GM12878 (cell line): Measurements from ENCODE around the gene SHISA7. TPM values are rescaled to one million over a fixed set of nuclear protein-coding genes. Genes with fewer than 3 reads are reported as not detected.

Source experiments
- ATF7 ChIP-seq: fragments of 450-650 bp; IDR thresholded peaks from 2 replicates; pipeline ENCODE4 v1.6.1; 2016; ENCODE audit warnings: low read depth, mild to moderate bottlenecking
- BACH1 ChIP-seq: fragments of 450-650 bp; IDR thresholded peaks from 2 replicates; pipeline ENCODE4 v1.6.1; 2017; ENCODE audit warnings: mild to moderate bottlenecking, borderline replicate concordance
- BHLHE40 ChIP-seq, 2 experiments: fragments of 450-650 bp in 1 of 2; IDR thresholded peaks; 2 replicates each; pipeline ENCODE4 v1.6.1; 2011 to 2017; ENCODE audit warnings: low read depth in 2 of 2, borderline replicate concordance in 1 of 2, improper control_type of control experiment in 1 of 2, low read length in 1 of 2, mild to moderate bottlenecking in 1 of 2
- BMI1 ChIP-seq: fragments of 450-650 bp; IDR thresholded peaks from 2 replicates; pipeline ENCODE4 v1.6.1; 2016; ENCODE audit warnings: mild to moderate bottlenecking, moderate library complexity, borderline replicate concordance
- E4F1 ChIP-seq: fragments of 450-650 bp; IDR thresholded peaks from 2 replicates; pipeline ENCODE4 v1.6.1; 2018; ENCODE audit warnings: borderline replicate concordance, mild to moderate bottlenecking; ENCODE audit not compliant: partially characterized antibody
- EED ChIP-seq: sonication (generic); IDR thresholded peaks from 2 replicates; pipeline ENCODE4 v1.6.1; 2016; ENCODE audit warnings: antibody characterized with exemption, low read depth
- ETV6 ChIP-seq, 2 experiments: fragments of 450-650 bp in 1 of 2; IDR thresholded peaks in 1 of 2; conservative IDR thresholded peaks in 1 of 2; 2 replicates each; pipeline ENCODE4 v1.6.1; 2014; ENCODE audit warnings: antibody characterized with exemption in 1 of 2, borderline replicate concordance in 1 of 2, low read depth in 1 of 2, mild to moderate bottlenecking in 1 of 2, moderate library complexity in 1 of 2
- GATAD2B ChIP-seq: fragments of 450-650 bp; conservative IDR thresholded peaks from 2 replicates; pipeline ENCODE4 v1.6.1; 2017; ENCODE audit warnings: low read depth, mild to moderate bottlenecking, moderate library complexity
- PBX3 ChIP-seq: IDR thresholded peaks from 2 replicates; pipeline ENCODE4 v1.6.1; 2011; ENCODE audit warnings: mild to moderate bottlenecking, low read depth, low read length, moderate library complexity; ENCODE audit not compliant: insufficient replicate concordance
- POU2F2 ChIP-seq: IDR thresholded peaks from 3 replicates; pipeline ENCODE4 v1.6.1; 2011; ENCODE audit warnings: low read depth, mild to moderate bottlenecking, low read length, borderline replicate concordance
- REST ChIP-seq: IDR thresholded peaks from 2 replicates; pipeline ENCODE4 v1.6.1; 2012; ENCODE audit warnings: mild to moderate bottlenecking, low read depth, low read length
- SMARCA5 ChIP-seq: fragments of 450-650 bp; IDR thresholded peaks from 2 replicates; pipeline ENCODE4 v1.6.1; 2017; ENCODE audit warnings: mild to moderate bottlenecking
- SP1 ChIP-seq: IDR thresholded peaks from one replicate; pipeline ENCODE4 v1.6.1; 2011; ENCODE audit warnings: low read depth, low read length
- TCF3 ChIP-seq: IDR thresholded peaks from 2 replicates; pipeline ENCODE4 v1.6.1; 2012; ENCODE audit warnings: low read depth, mild to moderate bottlenecking, low read length, borderline replicate concordance; ENCODE audit not compliant: insufficient read depth
- TCF7 ChIP-seq: IDR thresholded peaks from 2 replicates; pipeline ENCODE4 v1.6.1; 2014; ENCODE audit warnings: antibody characterized with exemption, borderline replicate concordance
- WRNIP1 ChIP-seq: IDR thresholded peaks from 2 replicates; pipeline ENCODE4 v1.6.1; 2011; ENCODE audit warnings: low read depth, low read length, improper control_type of control experiment, borderline replicate concordance
- ZNF207 ChIP-seq: fragments of 450-650 bp; IDR thresholded peaks from 2 replicates; pipeline ENCODE4 v1.6.1; 2014; ENCODE audit warnings: antibody characterized with exemption, mild to moderate bottlenecking, borderline replicate concordance
- polyA plus RNA-seq, 11 experiments: library from polyadenylated mRNA; depleted of rRNA in 4 of 11; unstranded in 6 of 11; stranded (reverse) in 5 of 11; fragments of >200 nt; fragmentation: Nextera tagmentation in 4 of 11; fragmentation: Illumina TruSeq in 1 of 11; extraction: Ambion mirVana in 4 of 11; extraction: Trizol in 1 of 11; gene quantifications; 1 replicate in 1 of 11; 2 replicates in 10 of 11; pipeline versions ENCODE4 v1.2.1 to v1.2.3, GENCODE V29; 2011 to 2016; ENCODE audit warnings: inconsistent platforms in 2 of 11, missing spikeins in 2 of 11, low read depth in 1 of 11
- total RNA-seq, 4 experiments: library from RNA; depleted of rRNA in 3 of 4; stranded (reverse); fragments of >200 nt in 3 of 4; fragmentation: Illumina TruSeq in 1 of 4; extraction: Trizol in 1 of 4; gene quantifications; 2 replicates each; pipeline versions ENCODE4 v1.2.1 to v1.2.3, GENCODE V29; 2013 to 2021
- TF ChIP-seq, protein P1 (sequence below): fragments of 150-350 bp; IDR thresholded peaks from 2 replicates; pipeline ENCODE4 v1.6.1; 2014; ENCODE audit warnings: mild to moderate bottlenecking, low read depth, low read length

The SHISA7 gene
- total and polyA plus RNA-seq, 10 of the 15 experiments (the other 5 are each of a cell fraction or from before 2014, with no cell fraction given), result 0.03 TPM; not detected in 9

- TF ChIP-seq GATAD2B (peak; percentile 54; the same call in 1 of the 2 replicates), TCF3 (peak; percentile 93; the same call in 1 of the 2 replicates), BHLHE40 (IDR thresholded peaks at IDR 0.05; ENCODE audit: borderline replicate concordance in 1 of 2, low read depth in 2 of 2, low read length in 1 of 2) (peak; percentile 20 to 49; a peak in 1 of 4 replicates), REST (peak; percentile 56; the same call in 1 of the 2 replicates), BACH1 (peak; percentile 85), SP1 (peak; percentile 51), ATF7 (no peak), SMARCA5 (peak; percentile 81), ETV6 (conservative IDR thresholded peaks at IDR 0.05 in 1 of 2, IDR thresholded peaks at IDR 0.05 in 1 of 2; ENCODE audit: borderline replicate concordance in 1 of 2, low read depth in 1 of 2) (no peak; a peak in 1 of 4 replicates), POU2F2 (peak; percentile 97), BMI1 (no peak), TCF7 (no peak), E4F1 (no peak), ZNF207 (0 out of 2 replicates have a peak, but pooled peaks have one; percentile 74), PBX3 (no peak), WRNIP1 (peak; percentile 90; the same call in 1 of the 2 replicates), EED (no peak)
- TF ChIP-seq, protein P1, sequence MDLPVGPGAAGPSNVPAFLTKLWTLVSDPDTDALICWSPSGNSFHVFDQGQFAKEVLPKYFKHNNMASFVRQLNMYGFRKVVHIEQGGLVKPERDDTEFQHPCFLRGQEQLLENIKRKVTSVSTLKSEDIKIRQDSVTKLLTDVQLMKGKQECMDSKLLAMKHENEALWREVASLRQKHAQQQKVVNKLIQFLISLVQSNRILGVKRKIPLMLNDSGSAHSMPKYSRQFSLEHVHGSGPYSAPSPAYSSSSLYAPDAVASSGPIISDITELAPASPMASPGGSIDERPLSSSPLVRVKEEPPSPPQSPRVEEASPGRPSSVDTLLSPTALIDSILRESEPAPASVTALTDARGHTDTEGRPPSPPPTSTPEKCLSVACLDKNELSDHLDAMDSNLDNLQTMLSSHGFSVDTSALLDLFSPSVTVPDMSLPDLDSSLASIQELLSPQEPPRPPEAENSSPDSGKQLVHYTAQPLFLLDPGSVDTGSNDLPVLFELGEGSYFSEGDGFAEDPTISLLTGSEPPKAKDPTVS, result 0 out of 2 replicates have a peak, but pooled peaks have one; percentile 45
Observed at GRCh38 chr19:55385724-55386492, 57.2 kb downstream of the SHISA7 start, which contains the start of gene RPL28 (continued).
